GM18861 (cell line): ENCODE data around the gene MESP2.

Experiments used
- ATAC-seq: cut with Tn5 transposase; IDR thresholded peaks from one replicate; pipeline ENCODE4 v1.9.1; 2021; ENCODE audit not compliant: unreplicated experiment

MESP2 gene

GRCh38 chr15:89814112-89814742 lies 38.1 kb downstream of the MESP2 start:
- no peak for ATAC-seq

GRCh38 chr15:89815769-89816168 lies 39.6 kb downstream of the MESP2 start:
- ATAC-seq = no peak

GRCh38 chr15:89817701-89818280 lies 41.7 kb downstream of the MESP2 start:
- ATAC-seq = no peak

DNA sequence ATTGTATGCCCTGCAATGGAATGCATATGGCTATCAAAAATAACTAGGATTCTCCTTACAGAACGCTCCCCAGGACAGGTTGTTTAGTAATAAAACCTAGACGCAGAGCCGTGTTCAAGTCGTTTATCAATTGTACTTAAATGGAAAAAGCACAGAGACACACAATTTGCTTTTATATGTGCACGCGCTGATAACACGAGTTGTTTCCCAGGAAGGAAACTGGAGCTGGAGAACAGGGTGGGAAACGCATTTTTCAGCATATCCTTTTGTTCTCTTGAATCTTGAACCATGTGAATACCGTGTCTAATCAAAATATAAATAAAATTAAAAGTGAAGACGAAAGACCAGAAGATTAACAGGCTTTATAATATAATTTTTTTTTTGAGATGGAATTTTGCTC lies 42.2 kb downstream of the MESP2 start:
- no peak for ATAC-seq

- ATAC-seq = no peak
Measured at GRCh38 chr15:89820666-89821611, 44.8 kb downstream of the MESP2 start.

DNA sequence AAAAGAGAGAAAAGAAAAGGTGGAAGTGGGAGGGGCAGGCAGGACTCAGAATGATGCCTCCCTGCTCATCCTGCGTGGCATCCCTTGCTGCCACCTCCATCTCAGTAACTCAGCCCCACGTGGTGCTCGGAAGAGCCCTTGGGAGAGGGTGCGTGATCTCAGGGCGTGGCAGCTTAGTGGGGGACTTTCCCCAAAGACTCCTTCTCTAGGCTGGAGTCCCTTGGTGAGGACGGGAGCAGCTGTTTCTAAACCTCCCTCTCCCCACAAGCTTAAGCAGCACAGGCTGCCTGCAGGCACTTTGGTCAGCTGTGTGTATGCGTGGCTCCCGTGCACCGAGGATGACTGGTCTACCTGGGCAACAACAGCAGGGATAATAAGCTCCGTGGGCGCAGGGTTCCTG lies 45.9 kb downstream of the MESP2 start:
- no peak for ATAC-seq

GRCh38 chr15:89822611-89822950 lies 46.4 kb downstream of the MESP2 start:
- ATAC-seq = no peak

GRCh38 chr15:89822951-89823711 lies 47.0 kb downstream of the MESP2 start:
- no peak for ATAC-seq

DNA sequence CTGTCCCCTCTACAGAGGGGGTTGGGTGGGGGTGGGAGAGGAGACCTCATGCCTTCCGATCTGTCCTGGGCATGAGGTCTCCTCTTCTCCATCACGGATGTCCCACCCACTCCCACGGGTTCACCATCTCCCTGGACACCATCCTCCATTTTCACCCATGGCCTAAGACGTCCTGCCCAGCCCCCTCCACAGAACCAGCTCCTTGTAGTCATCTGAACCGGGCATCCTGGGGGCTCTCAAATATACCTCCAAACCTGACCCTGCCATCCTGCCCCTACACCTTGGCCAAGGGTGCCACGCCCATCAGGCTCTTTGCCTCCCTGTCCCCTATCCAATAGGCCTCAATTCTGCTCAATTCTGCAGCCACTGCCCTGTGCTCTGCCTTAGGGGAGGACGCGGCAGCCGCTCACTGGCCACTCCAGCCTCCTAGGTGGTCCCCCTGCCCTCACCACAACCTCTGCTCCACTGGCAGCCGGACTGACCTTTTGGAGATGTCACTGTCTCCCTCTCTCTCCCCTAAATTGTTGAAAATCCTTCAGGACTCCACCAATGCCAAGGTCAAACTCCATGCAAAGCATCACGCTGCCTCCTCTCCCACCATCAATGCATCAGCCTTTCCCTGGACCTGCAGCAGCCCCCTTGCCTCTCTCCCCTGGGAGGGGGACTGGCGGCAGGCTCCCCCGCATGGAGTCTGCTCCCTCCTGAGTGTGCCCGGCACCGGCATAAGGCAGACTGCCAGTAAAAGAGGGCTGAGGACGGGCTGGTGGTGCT lies 47.9 kb downstream of the MESP2 start:
- ATAC-seq = no peak

- ATAC-seq = no peak
Measured at GRCh38 chr15:89824607-89824867, 48.4 kb downstream of the MESP2 start.

DNA sequence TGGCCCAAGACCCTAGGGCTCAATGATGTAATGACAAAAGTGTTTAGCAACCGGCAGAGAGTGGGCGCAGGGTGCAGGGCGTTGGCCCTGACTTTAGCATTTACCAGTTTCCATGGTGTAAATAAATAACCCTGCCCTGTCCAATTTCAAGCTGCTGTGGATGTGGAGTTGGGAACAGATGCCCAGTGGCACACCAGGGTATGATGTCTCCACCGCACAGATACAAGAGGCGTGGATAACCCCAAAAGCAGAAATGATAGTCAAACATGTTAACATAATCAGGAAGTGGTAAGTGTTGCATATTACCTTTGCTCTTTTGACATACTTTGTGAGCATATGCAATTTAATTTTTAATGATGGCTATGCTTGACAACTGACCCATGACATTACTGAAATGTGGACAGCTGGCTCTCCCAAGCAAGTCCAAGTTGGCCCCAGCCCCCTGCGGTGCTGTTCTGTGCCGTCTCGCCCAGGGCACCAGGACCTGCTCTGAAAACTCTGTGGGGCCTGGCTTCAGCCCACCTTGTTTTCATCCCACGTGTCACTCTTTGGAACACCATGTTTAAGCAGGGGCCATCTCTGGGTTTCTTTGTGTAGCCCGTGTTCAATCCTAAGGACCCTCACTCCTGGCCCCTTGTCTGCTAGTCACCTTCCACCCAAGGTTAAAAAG lies 49.3 kb downstream of the MESP2 start:
- ATAC-seq = no peak

GRCh38 chr15:89826671-89827655 lies 50.8 kb downstream of the MESP2 start:
- no peak for ATAC-seq

DNA sequence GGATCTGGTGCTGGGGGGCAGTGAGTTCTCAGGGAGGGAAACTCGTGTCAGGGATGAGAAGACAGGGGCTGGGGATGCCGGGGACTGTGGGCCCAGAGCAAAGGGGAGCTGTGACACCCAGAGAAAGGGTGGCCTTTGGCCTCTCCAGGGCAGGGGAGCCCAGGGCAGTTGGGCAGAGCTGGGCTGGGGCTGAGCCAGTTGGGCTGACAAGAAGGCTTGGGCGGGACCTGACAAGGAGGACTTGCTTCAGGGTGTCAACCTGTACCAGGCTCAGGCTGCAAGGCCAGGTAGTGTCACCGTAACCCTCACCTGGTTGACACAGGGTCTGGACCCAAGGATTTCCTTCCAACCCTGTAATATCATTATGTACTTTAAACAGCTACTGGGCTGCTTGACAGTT lies 51.7 kb downstream of the MESP2 start:
- ATAC-seq = no peak
